ENCODE results near the gene IL1R2.

DNA sequence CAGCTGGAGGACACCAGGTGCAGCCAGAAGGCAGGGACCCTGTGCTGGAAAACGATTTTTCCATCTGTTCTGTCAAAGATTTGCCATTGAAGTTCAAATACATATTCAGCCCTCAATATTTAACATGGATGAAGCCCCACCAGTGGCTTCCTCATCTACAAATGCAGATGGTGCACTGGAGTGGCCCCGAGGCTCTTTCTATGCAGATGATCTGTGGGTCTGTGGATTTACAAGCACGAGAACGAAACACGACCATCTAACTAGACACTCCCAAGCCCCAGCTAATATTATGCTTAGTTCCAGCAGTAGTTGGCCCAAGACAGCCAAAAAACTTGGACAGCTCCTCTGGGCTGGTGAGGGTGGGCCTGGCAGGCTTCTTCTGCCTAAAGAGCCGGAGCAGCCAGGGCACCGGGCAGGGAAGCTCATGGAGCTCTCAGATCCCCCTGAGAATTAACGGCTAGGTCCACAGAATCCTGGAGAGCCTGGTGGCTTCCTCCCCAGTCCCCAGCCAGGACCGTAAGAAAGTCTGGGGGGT lies 9.2 kb upstream of the IL1R2 start:
- TF ChIP-seq, protein P1, sequence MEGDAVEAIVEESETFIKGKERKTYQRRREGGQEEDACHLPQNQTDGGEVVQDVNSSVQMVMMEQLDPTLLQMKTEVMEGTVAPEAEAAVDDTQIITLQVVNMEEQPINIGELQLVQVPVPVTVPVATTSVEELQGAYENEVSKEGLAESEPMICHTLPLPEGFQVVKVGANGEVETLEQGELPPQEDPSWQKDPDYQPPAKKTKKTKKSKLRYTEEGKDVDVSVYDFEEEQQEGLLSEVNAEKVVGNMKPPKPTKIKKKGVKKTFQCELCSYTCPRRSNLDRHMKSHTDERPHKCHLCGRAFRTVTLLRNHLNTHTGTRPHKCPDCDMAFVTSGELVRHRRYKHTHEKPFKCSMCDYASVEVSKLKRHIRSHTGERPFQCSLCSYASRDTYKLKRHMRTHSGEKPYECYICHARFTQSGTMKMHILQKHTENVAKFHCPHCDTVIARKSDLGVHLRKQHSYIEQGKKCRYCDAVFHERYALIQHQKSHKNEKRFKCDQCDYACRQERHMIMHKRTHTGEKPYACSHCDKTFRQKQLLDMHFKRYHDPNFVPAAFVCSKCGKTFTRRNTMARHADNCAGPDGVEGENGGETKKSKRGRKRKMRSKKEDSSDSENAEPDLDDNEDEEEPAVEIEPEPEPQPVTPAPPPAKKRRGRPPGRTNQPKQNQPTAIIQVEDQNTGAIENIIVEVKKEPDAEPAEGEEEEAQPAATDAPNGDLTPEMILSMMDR (IDR thresholded peaks at IDR 0.05 in 2 of 3, conservative IDR thresholded peaks at IDR 0.05 in 1 of 3; ENCODE audit: insufficient read depth in 2 of 3, low read depth in 1 of 3, low read length in 3 of 3): no peak
- TF ChIP-seq HDAC3 (IDR thresholded peaks at IDR 0.05; ENCODE audit: borderline replicate concordance, partially characterized antibody) (no peak), MAFK (IDR thresholded peaks at IDR 0.05; ENCODE audit: low read length) (no peak), ZFX (CRISPR knock-in tag; IDR thresholded peaks at IDR 0.05) (no peak), ZNF140 (CRISPR knock-in tag; IDR thresholded peaks at IDR 0.05) (no peak), RAD51 (IDR thresholded peaks at IDR 0.05; ENCODE audit: borderline replicate concordance, low read depth) (no peak)
- TF ChIP-seq, protein P2, sequence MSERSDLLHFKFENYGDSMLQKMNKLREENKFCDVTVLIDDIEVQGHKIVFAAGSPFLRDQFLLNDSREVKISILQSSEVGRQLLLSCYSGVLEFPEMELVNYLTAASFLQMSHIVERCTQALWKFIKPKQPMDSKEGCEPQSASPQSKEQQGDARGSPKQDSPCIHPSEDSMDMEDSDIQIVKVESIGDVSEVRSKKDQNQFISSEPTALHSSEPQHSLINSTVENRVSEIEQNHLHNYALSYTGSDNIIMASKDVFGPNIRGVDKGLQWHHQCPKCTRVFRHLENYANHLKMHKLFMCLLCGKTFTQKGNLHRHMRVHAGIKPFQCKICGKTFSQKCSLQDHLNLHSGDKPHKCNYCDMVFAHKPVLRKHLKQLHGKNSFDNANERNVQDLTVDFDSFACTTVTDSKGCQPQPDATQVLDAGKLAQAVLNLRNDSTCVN (CRISPR knock-in tag; IDR thresholded peaks at IDR 0.05): no peak

Data from K562 (cell line).